Nucleus accumbens (tissue), 56 donors: ENCODE results near the gene DNAJC12.
A peak's percentile ranks its signal among the peaks of the same experiment; 100 is the strongest.
"Not testable (repeated sequence)": the region's sequence is repeated elsewhere in the genome, so short reads cannot be mapped to it uniquely, and the experiment has no call there.

Source experiments
- DNase-seq, 56 donors: peaks; one replicate each; lab custom pipeline; 2025; lab: John Stamatoyannopoulos, UW

DNAJC12 gene

GRCh38 chr10:67841737-67842136 is 3.7 kb upstream of the DNAJC12 start:
- DNase-seq: no peak

GRCh38 chr10:67839951-67840350 is 2.0 kb upstream of the DNAJC12 start:
- no peak for DNase-seq

DNA sequence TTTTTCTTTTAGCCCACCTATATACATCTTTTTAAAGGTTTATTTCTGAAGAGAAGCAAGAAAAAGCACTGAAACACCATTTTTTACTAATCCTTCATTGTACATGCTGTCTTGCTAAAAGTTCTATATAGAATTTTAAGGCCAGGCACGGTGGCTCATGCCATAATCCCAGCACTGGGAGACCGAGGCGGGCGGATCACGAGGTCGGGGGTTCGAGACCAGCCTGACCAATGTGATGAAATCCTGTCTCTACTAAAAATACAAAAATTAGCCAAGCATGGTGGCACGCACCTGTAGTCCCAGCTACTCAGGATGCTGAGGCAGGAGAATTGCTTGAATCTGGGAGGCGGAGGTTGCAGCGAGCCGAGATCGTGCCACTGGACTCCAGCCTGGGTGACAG is 1.5 kb upstream of the DNAJC12 start:
- DNase-seq: not testable (repeated sequence)

DNA sequence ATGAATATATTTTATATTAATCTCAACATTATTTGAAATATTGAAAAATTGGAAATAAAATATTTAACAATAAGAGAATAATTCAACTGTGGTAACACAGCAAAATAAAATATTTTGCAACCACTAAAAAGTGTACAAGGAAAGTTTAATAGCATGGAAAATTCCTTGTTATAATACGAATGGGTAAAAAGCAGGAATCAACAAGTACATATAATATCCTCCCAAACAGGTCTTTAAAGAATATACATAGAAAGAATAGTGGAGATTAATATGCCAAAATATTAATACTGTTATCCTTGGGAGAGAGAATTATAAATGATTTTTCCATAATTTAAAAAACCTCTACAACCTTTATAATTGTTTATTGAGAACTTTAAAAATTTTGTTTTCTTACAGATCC is 1.0 kb downstream of the DNAJC12 start:
- DNase-seq: no peak

- no peak for DNase-seq
Measured at GRCh38 chr10:67836488-67836887, 1.5 kb downstream of the DNAJC12 start.

- DNase-seq: peak in 2 of 56 donors; percentile 6 to 15
Measured at GRCh38 chr10:67835541-67836394, 2.2 kb downstream of the DNAJC12 start.

GRCh38 chr10:67834375-67834774 is 3.6 kb downstream of the DNAJC12 start:
- DNase-seq: no peak

DNA sequence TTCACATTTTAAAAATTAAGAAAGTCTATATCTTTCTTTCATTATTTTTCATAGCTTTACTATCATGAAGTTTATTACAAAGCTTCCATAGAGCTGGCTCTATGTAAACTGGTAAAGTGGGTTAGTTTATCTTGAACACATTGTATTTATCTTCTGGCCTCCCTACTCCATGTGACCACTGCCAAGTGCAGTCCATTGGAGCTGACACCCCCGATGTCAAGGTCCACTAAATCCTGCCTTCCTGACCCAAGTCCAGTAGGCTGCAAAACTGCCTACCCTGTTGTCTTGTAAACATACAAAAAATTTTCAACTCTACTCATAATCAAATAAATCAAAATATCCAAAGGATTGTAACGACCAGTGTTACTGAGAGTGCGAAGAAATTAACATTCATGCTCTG is 10.2 kb downstream of the DNAJC12 start:
- no peak for DNase-seq

DNA sequence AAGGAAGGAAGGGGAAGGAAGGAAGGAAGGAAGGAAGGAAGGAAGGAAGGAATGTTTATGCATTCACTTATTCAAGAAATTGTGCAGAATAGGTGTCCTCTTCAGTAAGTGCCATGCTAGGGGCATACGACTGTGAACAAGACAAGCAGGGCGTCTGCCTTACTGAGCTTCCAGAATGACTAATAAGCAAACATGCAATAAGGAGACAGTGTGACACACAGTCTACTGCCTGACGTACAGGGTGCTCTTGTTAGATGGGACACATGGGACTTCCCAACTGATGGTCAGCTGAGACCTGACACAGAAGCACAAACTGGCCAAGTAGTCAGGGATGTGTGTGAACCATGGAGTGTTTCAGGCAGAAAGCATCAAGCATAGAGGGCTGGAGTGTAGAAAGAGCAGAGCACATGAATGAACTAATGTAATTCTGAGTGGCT is 18.2 kb downstream of the DNAJC12 start:
- DNase-seq: peak in 1 of 56 donors; percentile 13

- no peak for DNase-seq
Measured at GRCh38 chr10:67818323-67818722, 19.7 kb downstream of the DNAJC12 start.

GRCh38 chr10:67816719-67817118 is 21.3 kb downstream of the DNAJC12 start:
- no peak for DNase-seq

DNA sequence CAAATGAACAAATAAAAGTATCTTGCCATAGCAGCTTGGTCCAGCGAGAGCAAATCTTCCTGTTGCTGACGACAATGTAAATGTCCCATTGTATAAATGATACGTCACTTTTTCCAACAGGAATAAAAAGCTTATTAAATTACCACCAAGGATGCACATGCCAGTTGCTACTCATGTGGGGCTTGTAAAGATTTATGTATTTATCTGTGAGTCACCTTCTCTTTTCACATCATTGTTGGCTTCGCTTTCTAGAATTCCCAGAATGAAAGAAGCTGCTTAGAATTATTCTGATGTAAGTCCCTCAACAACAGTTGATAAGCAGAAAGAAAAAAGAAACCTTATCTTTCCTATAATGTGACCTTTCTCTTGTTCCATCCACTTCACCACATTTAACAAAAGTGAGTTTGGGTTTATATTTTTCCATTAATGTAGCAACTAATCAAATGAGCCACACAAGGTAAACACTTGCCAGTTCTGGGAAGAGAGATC is 22.4 kb downstream of the DNAJC12 start:
- DNase-seq: no peak

DNA sequence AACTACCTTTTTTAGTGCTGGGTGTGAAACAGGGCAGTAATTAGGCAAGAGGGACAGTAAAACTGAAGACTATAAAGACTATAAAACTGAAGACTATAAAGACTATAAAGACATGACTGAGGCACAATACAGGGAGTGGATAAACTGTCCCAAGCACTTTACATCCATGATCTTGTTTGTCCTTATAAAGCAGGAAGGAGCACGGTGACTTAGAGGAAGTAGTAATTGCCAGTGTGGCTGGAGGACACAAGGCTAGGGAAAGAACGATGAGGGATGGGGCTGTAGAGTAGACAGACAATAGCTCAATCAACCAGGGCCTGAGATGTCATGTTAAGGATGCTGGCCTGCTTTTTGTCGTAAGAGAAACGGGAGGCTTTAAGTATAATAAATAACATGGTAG is 26.0 kb downstream of the DNAJC12 start:
- DNase-seq: no peak

DNA sequence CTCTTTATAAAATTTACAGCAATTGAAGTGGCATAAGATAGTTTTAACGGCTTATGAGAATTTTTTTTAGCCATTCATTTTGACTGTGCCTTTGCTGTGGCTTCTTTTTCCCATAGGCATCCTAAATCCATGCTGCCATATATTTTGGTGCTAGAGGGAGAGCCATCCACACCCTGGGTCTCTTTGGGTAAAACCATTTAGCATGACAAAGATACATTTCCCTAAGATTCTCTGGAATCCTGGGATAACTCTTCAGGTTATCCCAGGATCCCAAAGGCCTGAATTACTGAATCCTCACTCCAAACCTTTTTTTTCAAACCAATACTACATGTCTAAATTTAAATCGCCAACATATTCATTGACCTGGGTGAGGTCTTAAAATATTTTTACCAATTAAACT is 28.9 kb downstream of the DNAJC12 start:
- no peak for DNase-seq

GRCh38 chr10:67808704-67809103 is 29.3 kb downstream of the DNAJC12 start:
- DNase-seq: no peak

DNA sequence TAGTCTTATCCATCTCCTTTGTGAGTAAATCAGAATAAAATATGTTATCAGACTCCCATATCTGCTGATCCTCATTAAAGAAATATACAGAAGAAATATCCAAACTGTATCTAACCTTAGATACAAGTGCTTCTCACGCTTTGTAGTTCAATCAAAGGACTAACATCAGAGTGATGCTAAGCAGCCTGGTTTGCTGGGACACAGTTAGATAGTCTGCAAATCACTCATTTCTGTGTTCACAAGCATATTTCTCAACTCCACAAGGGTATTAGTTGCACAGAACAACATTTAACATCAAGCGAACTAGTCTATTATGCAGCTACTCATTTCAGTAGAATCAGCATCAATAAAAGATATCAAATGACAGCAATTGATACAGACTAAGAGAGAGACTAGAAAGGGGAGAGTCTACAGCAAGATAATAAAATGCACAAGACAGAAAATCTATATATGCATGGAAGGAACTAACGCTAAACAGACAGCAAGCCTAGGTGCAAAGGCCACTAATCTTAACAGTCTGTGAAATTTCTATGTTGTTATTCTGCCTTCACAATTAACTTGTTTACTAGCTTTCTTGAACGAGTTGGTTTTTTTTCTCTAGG is 30.0 kb downstream of the DNAJC12 start:
- DNase-seq: no peak

GRCh38 chr10:67804395-67804678 is 33.7 kb downstream of the DNAJC12 start:
- no peak for DNase-seq

DNA sequence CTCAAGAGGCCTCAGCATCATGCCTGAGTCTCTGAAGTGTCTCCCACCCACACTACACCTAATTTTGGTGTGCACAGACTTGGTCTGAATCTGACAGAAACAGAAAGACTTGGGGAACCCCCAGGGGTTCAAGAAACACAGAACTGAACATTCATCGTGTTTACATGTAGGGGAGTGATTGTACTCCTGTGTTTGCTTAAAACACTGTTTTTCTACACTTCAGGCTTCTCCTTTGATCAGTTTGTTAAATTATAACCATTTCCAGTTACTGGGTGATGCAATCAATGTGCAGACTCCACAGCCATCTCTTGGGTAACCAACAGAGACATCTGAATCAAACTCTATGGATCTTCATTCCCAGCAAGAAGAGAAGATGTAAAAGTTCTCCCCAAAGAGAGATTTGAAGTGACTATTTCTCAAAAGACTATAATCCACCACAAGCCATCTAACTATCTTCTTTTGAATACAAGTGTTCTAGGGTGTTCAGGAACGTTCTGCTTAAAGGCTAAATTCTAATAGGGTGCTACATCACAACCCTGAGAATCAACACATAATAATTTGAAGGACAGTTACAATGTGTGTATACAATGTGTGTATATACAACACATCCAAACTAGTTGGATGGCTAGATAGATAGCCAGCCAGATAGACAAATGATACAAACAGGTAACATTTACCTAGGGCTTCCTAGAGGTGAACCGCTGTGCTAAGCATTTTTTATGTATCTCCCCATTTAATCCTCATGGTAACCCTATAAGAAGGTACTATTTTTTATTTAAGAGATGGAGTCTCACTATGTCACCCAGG is 34.2 kb downstream of the DNAJC12 start:
- DNase-seq: no peak

GRCh38 chr10:67802767-67803538 is 35.0 kb downstream of the DNAJC12 start:
- no peak for DNase-seq

DNA sequence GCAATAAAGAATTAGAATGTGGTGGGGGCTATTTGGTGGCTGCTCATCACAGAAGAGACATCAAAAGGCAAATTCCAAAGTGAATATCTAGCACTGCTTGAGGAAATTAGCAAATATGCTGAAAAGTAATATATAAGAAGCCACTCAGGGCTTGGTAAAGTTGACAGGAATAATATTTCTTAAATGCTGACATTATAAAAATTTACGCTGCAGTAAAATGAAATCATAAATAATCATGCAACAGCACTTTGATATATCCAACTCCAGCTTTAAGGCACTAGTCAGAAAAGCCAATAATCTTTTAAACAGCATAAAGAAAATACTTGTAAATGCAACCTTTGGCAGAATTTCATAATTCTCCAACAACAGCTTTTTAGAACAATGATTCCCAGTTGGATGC is 36.9 kb downstream of the DNAJC12 start:
- no peak for DNase-seq
